ENCODE results near the gene PLEKHA5.

PLEKHA5 gene

DNA sequence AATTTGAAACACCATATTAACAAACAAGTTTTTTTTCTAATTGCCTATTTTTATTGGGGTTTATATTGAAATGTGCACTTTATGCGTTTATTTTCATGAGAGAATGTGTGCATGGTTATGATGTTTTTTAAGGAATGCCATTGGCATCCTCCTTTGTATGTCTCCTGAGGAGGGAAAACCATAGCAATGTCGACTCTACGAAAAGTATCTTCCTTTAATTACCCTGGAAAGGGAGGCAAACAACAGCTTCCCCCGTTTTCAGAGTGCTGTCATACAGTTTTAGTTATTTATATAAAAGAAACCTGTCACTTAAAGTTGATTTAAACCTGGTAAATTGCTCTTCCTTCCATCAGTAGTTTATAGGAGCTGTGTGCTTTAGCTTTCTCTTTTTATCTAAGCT is 117.4 kb downstream of the PLEKHA5 start:
- H3K4me1 ChIP-seq (ENCODE audit: insufficient read depth, low read length): peaks cover 11% of the 10 kb centered on the region
- no peaks in the 10 kb centered on the region; the same call in 1 of the 2 replicates for H3K9me3 ChIP-seq (ENCODE audit: control insufficient read depth, insufficient read depth, low read length)
- H3K36me3 ChIP-seq (ENCODE audit: insufficient read depth, low read length): no peaks in the 10 kb centered on the region
- no peak overlapping the region for H3K9ac ChIP-seq (ENCODE audit: low read depth, low read length)

DNA sequence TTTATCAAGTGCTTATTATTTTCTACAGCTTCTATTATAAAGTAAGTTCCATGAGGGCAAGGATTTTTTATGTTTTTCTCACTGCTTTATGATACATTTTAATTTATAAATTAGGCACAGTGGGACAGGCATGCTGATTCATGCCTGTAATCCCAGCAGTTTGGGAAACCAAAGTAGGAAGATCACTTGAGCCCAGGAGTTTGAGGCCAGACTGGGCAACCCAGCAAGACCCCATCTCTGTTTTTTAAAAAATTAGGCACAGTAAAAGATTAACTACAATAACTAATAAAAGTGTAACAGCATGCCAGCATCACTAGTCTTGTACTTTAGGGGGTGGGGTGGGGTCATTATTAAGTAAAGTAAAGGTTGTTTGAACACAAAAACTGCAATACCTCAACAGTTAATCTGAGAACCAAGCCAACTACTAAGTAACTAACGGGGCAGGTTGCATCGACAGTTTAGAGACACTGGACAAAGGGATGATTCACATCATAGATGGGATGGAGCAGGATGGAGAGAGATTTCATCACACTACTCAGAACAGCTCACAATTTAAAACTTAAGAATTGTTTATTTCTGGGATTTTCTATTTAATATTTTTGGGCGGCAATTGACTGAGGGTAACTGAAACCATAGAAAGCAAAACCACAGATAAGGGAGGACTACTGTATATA is 119.5 kb downstream of the PLEKHA5 start:
- Histone ChIP-seq H3K36me3 (ENCODE audit: insufficient read depth, low read length) (no peaks in the 10 kb centered on the region), H3K9ac (ENCODE audit: low read depth, low read length) (no peak overlapping the region), H3K4me1 (ENCODE audit: insufficient read depth, low read length) (no peaks in the 10 kb centered on the region), H3K9me3 (ENCODE audit: control insufficient read depth, insufficient read depth, low read length) (no peaks in the 10 kb centered on the region; the same call in 1 of the 2 replicates)

DNA sequence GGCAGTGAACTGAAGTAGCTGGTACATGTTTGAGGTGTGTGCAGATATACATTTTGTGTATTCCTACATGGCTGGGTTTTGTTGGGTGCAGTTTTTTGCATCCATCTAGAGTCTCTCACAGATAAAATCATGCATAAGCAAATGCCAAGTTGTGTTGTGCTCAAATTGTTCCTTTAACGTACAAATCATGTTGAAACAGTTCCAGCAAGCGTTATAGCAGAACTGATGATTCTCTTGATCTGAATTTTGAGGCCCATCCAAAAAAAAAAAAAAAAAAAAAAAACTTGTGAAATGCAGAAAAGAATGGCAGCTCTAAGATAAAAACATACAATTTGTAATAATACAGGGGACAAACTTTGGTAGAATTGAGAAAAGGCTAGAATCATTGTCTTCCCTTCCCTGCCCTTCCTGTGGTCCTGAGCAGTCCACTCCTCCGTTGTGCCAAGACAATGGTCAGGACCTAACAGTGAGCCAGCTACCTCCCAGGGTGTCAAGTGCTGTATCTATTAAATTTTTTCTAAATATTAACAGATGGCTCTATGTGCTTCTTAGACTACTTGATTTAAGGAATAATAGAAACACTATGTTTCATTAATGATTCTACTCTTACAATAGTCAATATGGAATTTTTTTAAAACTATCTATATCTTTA is 122.1 kb downstream of the PLEKHA5 start:
- H3K36me3 ChIP-seq (ENCODE audit: insufficient read depth, low read length): no peaks in the 10 kb centered on the region
- no peaks in the 10 kb centered on the region for H3K4me1 ChIP-seq (ENCODE audit: insufficient read depth, low read length)
- no peak overlapping the region for H3K9ac ChIP-seq (ENCODE audit: low read depth, low read length)
- H3K9me3 ChIP-seq (ENCODE audit: control insufficient read depth, insufficient read depth, low read length): no peaks in the 10 kb centered on the region; the same call in 1 of the 2 replicates

DNA sequence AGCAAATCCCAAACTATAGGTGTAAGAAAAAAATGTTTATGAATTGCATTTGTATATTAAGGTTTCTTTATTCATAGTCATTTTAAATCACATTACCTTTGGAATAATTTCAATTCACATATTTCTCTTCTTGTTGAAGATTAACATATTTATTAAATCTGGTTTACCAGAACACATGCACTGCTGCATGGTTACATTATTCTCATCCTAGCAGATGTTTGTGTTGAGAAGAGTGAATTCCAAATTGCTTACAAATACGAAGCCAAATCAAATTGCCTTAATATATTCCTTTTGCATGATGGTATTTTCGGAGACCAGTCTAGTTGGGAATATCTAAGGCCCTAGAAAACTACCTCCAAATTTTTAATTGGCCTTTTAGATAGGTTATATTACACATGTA is 130.6 kb downstream of the PLEKHA5 start:
- H3K4me1 ChIP-seq (ENCODE audit: insufficient read depth, low read length): peaks cover 15% of the 10 kb centered on the region
- H3K9me3 ChIP-seq (ENCODE audit: control insufficient read depth, insufficient read depth, low read length): no peaks in the 10 kb centered on the region
- no peaks in the 10 kb centered on the region for H3K36me3 ChIP-seq (ENCODE audit: insufficient read depth, low read length)
- H3K9ac ChIP-seq (ENCODE audit: low read depth, low read length): no peak overlapping the region

DNA sequence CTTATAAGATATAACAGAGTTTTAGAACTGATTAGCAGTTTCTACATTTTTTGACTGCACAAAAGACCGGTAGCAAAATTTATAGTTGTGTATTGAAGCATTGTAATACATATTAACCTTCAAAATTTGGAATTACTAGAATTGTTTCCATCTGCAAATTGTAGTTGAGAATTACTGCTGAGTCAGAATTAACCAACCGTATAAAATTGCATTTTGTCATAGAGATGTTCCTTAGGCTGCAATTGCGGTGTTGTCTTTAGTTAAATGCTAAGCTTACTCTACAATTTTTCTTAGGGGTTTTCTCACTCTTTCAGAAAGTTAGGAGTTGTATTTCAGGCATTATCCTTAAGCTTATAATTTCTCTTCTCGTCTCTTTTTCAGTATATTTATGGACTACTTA is 132.2 kb downstream of the PLEKHA5 start:
- H3K9ac ChIP-seq (ENCODE audit: low read depth, low read length): no peak overlapping the region
- H3K4me1 ChIP-seq (ENCODE audit: insufficient read depth, low read length): peaks cover 15% of the 10 kb centered on the region
- H3K36me3 ChIP-seq (ENCODE audit: insufficient read depth, low read length): no peaks in the 10 kb centered on the region
- H3K9me3 ChIP-seq (ENCODE audit: control insufficient read depth, insufficient read depth, low read length): no peaks in the 10 kb centered on the region

DNA sequence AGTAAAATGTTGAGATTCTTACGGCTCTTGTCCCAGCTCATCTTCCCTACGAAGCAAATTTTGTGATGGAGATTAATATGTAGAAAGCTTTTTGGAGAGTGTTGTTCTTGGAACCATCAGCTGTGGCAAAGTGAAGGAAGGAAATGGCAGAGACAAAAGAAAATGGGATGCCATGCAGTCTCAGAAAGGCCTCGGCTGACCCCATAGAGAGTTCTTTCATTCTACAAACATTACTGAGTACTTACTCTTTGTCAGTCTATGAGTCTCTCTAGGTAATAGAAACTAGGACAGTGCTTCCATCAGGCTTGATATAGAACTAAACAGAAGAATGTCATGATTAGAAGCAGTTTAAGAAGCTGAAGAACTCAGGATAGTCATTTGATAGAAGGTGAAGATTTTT is 134.1 kb downstream of the PLEKHA5 start:
- no peaks in the 10 kb centered on the region for H3K9me3 ChIP-seq (ENCODE audit: control insufficient read depth, insufficient read depth, low read length)
- H3K9ac ChIP-seq (ENCODE audit: low read depth, low read length): no peak overlapping the region
- peaks cover 15% of the 10 kb centered on the region for H3K4me1 ChIP-seq (ENCODE audit: insufficient read depth, low read length)
- H3K36me3 ChIP-seq (ENCODE audit: insufficient read depth, low read length): no peaks in the 10 kb centered on the region

DNA sequence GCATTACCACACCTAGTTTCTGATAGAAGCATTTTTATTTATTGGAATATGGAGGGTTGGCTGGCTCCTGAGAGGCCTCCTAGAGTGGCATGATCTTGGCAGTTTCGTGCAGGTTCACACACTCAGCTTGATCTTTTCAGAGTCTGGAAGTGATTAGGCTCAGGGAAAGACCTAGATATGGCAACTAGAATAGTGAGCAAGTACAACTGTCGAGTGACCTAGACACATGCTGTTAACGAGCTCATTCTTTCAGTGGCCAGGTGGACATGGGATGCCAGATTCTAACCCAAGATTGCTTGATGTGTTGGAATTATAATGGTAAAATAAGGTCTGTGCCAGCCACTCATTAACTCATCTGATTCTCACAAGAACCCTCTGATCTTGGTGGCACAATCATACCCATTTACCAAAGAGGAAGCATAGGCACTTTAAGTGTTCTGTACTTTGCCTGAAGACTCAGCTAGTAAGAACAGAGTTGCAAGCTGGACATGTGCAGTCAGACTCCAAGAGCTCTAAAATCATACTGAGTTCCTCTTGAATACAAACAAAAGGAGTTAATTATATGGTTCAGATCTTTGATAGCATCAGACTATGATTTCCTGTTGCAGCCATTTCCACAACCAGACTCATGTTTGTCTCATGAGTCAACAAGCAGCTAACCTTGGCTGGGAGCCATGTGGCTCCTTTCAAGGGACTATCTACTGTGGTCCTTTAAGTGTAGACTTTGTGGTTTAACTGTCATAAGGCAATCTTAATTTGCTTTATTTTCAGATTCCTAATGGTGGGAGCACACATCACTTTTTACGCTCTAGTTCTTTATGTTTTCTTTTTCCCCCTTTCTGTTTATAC is 144.2 kb downstream of the PLEKHA5 start:
- no peaks in the 10 kb centered on the region for H3K4me1 ChIP-seq (ENCODE audit: insufficient read depth, low read length)
- H3K9me3 ChIP-seq (ENCODE audit: control insufficient read depth, insufficient read depth, low read length): no peaks in the 10 kb centered on the region
- H3K9ac ChIP-seq (ENCODE audit: low read depth, low read length): no peak overlapping the region
- peaks cover 16% of the 10 kb centered on the region for H3K36me3 ChIP-seq (ENCODE audit: insufficient read depth, low read length)

DNA sequence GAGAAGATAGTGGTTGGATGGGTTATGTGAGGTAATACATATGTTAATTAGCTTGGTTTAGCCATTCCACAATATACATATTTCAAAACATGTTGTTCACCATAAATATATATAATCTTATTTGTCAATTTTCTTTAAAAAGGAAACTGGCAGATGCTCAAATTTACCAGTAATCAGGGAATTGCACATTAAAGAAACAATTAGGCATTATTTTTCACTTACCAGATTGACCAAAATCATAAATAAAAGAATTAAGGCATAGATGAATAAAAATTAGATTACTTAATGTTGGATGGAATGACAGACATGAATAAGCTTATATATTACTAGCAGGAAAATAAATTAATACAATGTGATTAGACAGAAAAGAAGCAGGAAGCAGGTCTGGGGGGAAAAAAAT is 147.2 kb downstream of the PLEKHA5 start:
- H3K4me1 ChIP-seq (ENCODE audit: insufficient read depth, low read length): no peaks in the 10 kb centered on the region
- H3K9me3 ChIP-seq (ENCODE audit: control insufficient read depth, insufficient read depth, low read length): no peaks in the 10 kb centered on the region
- H3K9ac ChIP-seq (ENCODE audit: low read depth, low read length): no peak overlapping the region
- peaks cover 13% of the 10 kb centered on the region; the same call in 1 of the 2 replicates for H3K36me3 ChIP-seq (ENCODE audit: insufficient read depth, low read length)

DNA sequence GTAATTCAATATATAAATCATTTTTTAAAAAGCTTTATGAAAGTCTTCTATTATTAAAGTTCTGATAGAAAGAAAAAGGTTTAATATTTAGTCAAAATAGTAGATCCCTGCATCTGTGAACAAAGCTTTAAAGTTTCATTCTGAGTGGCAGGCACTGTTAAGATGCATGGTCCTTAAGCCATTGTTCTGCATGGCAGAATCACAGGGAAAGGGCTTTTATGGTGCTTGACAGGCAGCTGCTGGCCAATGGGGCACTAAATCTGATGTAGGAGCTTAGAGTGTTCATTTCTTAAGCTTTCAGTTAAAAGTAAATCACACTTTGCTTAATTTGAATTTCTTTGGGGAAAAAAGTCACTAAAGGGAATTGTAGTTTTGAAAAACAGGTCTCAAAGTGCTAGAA is 148.2 kb downstream of the PLEKHA5 start:
- no peaks in the 10 kb centered on the region for H3K4me1 ChIP-seq (ENCODE audit: insufficient read depth, low read length)
- H3K9me3 ChIP-seq (ENCODE audit: control insufficient read depth, insufficient read depth, low read length): no peaks in the 10 kb centered on the region
- H3K36me3 ChIP-seq (ENCODE audit: insufficient read depth, low read length): peaks cover 13% of the 10 kb centered on the region; the same call in 1 of the 2 replicates
- no peak overlapping the region for H3K9ac ChIP-seq (ENCODE audit: low read depth, low read length)

DNA sequence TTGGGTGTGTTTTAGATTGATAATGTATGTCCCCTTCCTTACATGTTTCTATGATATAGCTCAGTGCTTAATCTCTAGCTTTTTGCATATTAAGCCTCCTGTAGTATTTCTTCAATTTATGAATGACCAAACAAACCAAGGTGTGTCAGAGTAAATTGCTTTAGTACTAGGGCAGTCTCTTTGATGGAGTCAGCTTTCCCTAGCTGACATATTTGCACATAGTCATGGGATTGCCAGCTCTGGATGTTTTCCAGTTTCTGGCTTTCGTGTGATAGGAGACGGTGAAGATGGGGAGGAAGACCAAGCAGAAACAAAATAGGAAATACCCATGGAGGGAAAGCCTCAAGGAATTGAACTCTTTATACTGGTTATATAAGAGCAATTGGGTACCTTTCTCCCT is 148.9 kb downstream of the PLEKHA5 start:
- H3K36me3 ChIP-seq (ENCODE audit: insufficient read depth, low read length): peaks cover 17% of the 10 kb centered on the region

DNA sequence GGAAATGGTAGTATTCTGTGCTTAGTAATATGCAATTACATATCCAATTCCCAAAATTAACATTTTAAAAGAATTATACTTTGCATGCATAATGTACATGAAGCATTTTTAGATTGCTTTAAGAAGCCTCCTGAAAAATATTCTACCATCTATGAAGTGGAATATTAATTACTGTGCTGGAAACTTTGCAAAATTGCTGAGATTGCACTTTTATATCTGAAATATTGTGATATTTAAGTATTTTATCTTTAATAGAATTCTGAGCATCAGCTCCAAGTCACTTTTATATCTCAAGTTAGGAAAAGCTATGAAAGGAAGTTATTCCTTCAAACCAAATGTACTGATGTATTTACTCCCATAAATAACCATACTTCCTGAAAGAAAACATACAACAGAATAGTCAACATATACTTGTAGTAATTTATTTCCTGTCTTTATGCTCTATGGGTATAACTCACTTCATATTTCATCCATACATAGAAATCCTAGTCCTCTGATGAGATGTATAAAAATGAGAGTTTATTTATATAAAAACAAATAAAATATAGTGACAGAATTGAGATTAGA is 152.7 kb downstream of the PLEKHA5 start:
- H3K4me1 ChIP-seq (ENCODE audit: insufficient read depth, low read length): no peaks in the 10 kb centered on the region
- H3K36me3 ChIP-seq (ENCODE audit: insufficient read depth, low read length): peaks cover 7% of the 10 kb centered on the region
- H3K9ac ChIP-seq (ENCODE audit: low read depth, low read length): no peak overlapping the region
- H3K9me3 ChIP-seq (ENCODE audit: control insufficient read depth, insufficient read depth, low read length): no peaks in the 10 kb centered on the region

More for the DNA sequence above, 148.9 kb downstream of the PLEKHA5 start:
- no peaks in the 10 kb centered on the region for H3K9me3 ChIP-seq (ENCODE audit: control insufficient read depth, insufficient read depth, low read length)
- no peak overlapping the region for H3K9ac ChIP-seq (ENCODE audit: low read depth, low read length)
- no peaks in the 10 kb centered on the region for H3K4me1 ChIP-seq (ENCODE audit: insufficient read depth, low read length)

DNA sequence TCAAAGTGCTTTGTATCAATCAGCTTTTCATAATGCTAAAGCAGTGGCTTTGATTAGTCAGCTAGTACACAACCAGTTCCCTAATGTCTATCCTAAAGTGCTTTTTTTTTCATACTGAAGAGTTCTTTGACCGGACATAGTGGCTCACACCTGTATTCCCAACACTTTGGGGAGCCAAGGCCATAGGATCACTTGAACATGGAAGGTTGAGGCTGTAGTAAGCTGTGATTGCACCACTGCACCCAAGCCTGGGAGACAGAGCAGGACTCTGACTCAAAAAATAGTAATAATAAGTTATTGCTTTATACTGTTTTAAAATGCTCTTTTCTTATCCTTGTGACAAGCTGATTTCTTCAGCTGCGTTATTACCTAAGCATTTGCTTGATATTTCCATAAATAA is 155.1 kb downstream of the PLEKHA5 start:
- Histone ChIP-seq H3K36me3 (ENCODE audit: insufficient read depth, low read length) (peaks cover 4% of the 10 kb centered on the region), H3K9ac (ENCODE audit: low read depth, low read length) (no peak overlapping the region), H3K4me1 (ENCODE audit: insufficient read depth, low read length) (peaks cover 11% of the 10 kb centered on the region; the same call in 1 of the 2 replicates), H3K9me3 (ENCODE audit: control insufficient read depth, insufficient read depth, low read length) (no peaks in the 10 kb centered on the region)

DNA sequence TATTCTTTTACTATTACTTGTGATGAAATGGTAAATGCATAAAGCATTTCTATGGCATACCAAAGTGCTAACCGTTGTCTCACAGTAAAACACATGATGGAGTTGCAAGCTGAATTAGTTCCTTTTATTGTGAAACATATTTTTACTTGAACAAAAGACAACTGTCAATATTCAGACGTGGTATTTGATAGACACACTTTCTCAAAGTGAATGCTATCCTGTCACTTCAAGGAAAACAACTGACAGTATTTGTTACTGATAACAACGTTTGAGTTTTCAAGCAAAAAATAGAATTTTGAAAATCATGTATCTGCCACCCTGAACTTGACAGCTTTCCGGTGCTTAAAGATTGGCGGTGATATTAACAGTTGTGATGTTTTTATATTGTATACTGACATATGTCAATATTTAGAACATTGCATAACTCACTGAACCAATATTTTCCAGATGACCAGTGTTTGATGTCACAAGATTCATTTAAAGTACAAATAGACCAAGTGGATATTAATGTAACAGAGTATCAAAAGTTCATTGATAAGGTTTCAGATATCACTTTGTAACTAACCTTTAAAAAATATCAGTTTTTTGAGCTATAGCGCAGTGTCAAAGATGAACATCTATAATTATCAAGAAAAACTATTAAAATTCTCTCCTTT is 156.4 kb downstream of the PLEKHA5 start:
- H3K9ac ChIP-seq (ENCODE audit: low read depth, low read length): no peak overlapping the region

DNA sequence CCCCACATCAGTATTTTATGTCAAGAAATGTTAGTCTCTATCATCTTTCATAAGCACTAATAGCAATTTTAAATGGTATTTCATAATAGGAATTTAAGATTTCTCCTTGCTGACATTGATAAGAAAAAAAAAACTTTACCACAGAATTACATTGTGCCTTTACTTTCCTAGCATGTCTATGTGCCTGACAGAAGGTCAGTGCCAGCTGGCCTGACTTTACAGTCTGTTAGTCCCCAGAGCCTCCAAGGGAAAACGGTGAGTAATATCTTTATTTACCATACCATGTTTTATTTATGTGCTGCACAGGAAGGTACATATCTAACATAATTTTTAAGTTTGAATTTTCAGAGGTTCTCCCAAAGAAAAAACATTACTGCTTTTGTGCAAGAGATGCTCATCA is 157.8 kb downstream of the PLEKHA5 start:
- Histone ChIP-seq H3K4me1 (ENCODE audit: insufficient read depth, low read length) (peaks cover 11% of the 10 kb centered on the region; the same call in 1 of the 2 replicates), H3K36me3 (ENCODE audit: insufficient read depth, low read length) (peaks cover 4% of the 10 kb centered on the region), H3K9me3 (ENCODE audit: control insufficient read depth, insufficient read depth, low read length) (no peaks in the 10 kb centered on the region), H3K9ac (ENCODE audit: low read depth, low read length) (no peak overlapping the region)

More for the DNA sequence above, 156.4 kb downstream of the PLEKHA5 start:
- Histone ChIP-seq H3K36me3 (ENCODE audit: insufficient read depth, low read length) (peaks cover 4% of the 10 kb centered on the region), H3K4me1 (ENCODE audit: insufficient read depth, low read length) (peaks cover 11% of the 10 kb centered on the region; the same call in 1 of the 2 replicates), H3K9me3 (ENCODE audit: control insufficient read depth, insufficient read depth, low read length) (no peaks in the 10 kb centered on the region)

All from ES-I3 (cell line).